ENCODE data around the gene KAT7. TPM values are rescaled to one million over a fixed set of nuclear protein-coding genes. Genes with fewer than 3 reads are reported as not detected.
A peak's percentile ranks its signal among the peaks of the same experiment; 100 is the strongest.

KAT7 gene
- total RNA-seq, 1 experiment from 2014 or later: 79.5 TPM

DNA sequence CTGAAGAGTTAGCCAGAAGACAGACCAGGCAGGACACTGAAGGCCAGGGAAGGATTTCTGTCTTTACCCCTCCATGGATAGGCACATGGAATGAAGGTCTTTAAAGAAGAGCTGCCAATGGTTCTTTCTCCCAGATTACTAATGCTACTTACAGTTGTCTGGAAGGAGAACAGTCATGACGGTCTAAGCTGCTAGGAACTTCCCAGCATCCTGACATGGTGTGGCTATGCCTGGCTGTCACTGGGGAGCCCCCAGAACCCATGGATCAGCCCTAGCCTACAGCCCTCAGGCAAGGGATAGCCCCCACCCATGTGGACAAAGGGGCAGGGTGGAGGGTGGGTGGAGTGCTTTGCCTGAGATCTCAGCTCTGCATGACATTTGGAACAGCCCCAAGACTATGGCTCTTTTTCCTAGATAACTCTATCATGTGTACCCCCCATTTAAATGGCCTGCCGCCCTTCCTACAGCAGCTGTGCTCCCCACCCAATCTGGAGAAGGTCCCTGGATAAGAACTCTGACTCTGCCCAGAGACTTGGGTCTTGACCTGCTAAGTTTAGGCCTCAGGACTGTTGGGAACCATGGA, 9.2 kb upstream of the KAT7 start:
- no peaks in the 10 kb centered on the region for H3K79me2 ChIP-seq (ENCODE audit: insufficient read depth, low read length)
- POLR2A ChIA-PET: no interaction called here
- no peaks in the 10 kb centered on the region; the same call in 1 of the 2 replicates for H3K27me3 ChIP-seq (ENCODE audit: insufficient read depth, low read length)
- no peak overlapping the region for H3K4me2 ChIP-seq (ENCODE audit: low read length)
- H3K9ac ChIP-seq (ENCODE audit: low read length): no peak overlapping the region
- no peaks in the 10 kb centered on the region for H4K20me1 ChIP-seq (ENCODE audit: insufficient read depth)
- BruUV-seq (replicated peaks): no TSS peak
- intact Hi-C loops (cut with micrococcal nuclease): loop anchor here (1.0 to 2.0 kb wide), 2 partner anchors 71 to 210 kb away; no protein-coding TSS in a partner anchor
- TF ChIP-seq CEBPB (IDR thresholded peaks at IDR 0.05; ENCODE audit: low read depth): no peak
- no peak for TF ChIP-seq ELF1 (IDR thresholded peaks at IDR 0.05; ENCODE audit: borderline replicate concordance, low read depth)
- TF ChIP-seq CBX3 (IDR thresholded peaks at IDR 0.05; ENCODE audit: low read depth): no peak
- TF ChIP-seq ZFX (IDR thresholded peaks at IDR 0.05): no peak
- no peak for TF ChIP-seq EZH2phosphoT487 (IDR thresholded peaks at IDR 0.05; ENCODE audit: borderline replicate concordance)
- TF ChIP-seq, protein P1, sequence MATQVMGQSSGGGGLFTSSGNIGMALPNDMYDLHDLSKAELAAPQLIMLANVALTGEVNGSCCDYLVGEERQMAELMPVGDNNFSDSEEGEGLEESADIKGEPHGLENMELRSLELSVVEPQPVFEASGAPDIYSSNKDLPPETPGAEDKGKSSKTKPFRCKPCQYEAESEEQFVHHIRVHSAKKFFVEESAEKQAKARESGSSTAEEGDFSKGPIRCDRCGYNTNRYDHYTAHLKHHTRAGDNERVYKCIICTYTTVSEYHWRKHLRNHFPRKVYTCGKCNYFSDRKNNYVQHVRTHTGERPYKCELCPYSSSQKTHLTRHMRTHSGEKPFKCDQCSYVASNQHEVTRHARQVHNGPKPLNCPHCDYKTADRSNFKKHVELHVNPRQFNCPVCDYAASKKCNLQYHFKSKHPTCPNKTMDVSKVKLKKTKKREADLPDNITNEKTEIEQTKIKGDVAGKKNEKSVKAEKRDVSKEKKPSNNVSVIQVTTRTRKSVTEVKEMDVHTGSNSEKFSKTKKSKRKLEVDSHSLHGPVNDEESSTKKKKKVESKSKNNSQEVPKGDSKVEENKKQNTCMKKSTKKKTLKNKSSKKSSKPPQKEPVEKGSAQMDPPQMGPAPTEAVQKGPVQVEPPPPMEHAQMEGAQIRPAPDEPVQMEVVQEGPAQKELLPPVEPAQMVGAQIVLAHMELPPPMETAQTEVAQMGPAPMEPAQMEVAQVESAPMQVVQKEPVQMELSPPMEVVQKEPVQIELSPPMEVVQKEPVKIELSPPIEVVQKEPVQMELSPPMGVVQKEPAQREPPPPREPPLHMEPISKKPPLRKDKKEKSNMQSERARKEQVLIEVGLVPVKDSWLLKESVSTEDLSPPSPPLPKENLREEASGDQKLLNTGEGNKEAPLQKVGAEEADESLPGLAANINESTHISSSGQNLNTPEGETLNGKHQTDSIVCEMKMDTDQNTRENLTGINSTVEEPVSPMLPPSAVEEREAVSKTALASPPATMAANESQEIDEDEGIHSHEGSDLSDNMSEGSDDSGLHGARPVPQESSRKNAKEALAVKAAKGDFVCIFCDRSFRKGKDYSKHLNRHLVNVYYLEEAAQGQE (IDR thresholded peaks at IDR 0.05; ENCODE audit: low read depth): no peak
- no peak for TF ChIP-seq SRF (IDR thresholded peaks at IDR 0.05; ENCODE audit: low read depth)
- no peak for TF ChIP-seq ZNF274 (IDR thresholded peaks at IDR 0.05; ENCODE audit: low read depth, low read length)
- TF ChIP-seq, protein P2, sequence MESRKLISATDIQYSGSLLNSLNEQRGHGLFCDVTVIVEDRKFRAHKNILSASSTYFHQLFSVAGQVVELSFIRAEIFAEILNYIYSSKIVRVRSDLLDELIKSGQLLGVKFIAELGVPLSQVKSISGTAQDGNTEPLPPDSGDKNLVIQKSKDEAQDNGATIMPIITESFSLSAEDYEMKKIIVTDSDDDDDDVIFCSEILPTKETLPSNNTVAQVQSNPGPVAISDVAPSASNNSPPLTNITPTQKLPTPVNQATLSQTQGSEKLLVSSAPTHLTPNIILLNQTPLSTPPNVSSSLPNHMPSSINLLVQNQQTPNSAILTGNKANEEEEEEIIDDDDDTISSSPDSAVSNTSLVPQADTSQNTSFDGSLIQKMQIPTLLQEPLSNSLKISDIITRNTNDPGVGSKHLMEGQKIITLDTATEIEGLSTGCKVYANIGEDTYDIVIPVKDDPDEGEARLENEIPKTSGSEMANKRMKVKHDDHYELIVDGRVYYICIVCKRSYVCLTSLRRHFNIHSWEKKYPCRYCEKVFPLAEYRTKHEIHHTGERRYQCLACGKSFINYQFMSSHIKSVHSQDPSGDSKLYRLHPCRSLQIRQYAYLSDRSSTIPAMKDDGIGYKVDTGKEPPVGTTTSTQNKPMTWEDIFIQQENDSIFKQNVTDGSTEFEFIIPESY (IDR thresholded peaks at IDR 0.05; ENCODE audit: extremely low read depth, insufficient replicate concordance, low read length): no peak
- no peak for TF ChIP-seq YY1 (IDR thresholded peaks at IDR 0.05; ENCODE audit: extremely low read depth, insufficient replicate concordance, low read depth, low read length)
- no peak for TF ChIP-seq ATF3 (IDR thresholded peaks at IDR 0.05)
- TF ChIP-seq EZH2 (IDR thresholded peaks at IDR 0.05): no peak
- TF ChIP-seq POLR2AphosphoS5 (IDR thresholded peaks at IDR 0.05; ENCODE audit: low read depth, low read length): no peak
- no peaks in the 10 kb centered on the region for H3K9me2 ChIP-seq (ENCODE audit: insufficient read depth)
- 0 out of 2 replicates have a peak, but pooled peaks have one; percentile 7 for ATAC-seq
- no peaks in the 10 kb centered on the region for H3K9me3 ChIP-seq (ENCODE audit: control insufficient read depth in 1 of 2, insufficient read depth in 1 of 2, low read depth in 1 of 2, low read length in 2 of 2)
- RAD21 ChIA-PET (ENCODE audit: low non-redundant PET in 1 of 2, low total read pairs in 2 of 2, uncharacterized antibody in 2 of 2, unreplicated experiment in 2 of 2): no interaction called here
- H3K4me3 ChIP-seq (replicated peaks in 1 of 2; ENCODE audit: low read depth in 1 of 2, low read length in 2 of 2): no peak overlapping the region
- no peak overlapping the region for H3K27ac ChIP-seq (ENCODE audit: low read depth, low read length)
- no peak overlapping the region for H2AFZ ChIP-seq (ENCODE audit: low read depth, low read length, poor library complexity, severe bottlenecking)
- H3K4me1 ChIP-seq (ENCODE audit: control insufficient read depth in 1 of 2, insufficient read depth in 2 of 2, low read length in 2 of 2): no peaks in the 10 kb centered on the region
- no peaks in the 10 kb centered on the region for H3K36me3 ChIP-seq (ENCODE audit: control insufficient read depth in 1 of 2, insufficient read depth in 2 of 2, low read length in 2 of 2)
- CTCF ChIA-PET: interaction anchor here (1.2 to 1.7 kb wide), 3 partner anchors 9 to 222 kb away, joined by 5 to 6 read pairs (median 5); partner anchors contain the start of genes KAT7 and SLC35B1
- no peak for DNase-seq (ENCODE audit: low read depth, low spot score)

All from HCT116 (cell line).